Ectodermal cell (in vitro differentiated cells): ENCODE data around the gene NEGR1.

Source experiments
- H3K27ac ChIP-seq: 2 replicates; pipeline ENCODE4 v1.7.0; 2013; ENCODE audit warnings: mild to moderate bottlenecking, low read depth, low read length; ENCODE audit not compliant: insufficient read depth, poor library complexity, severe bottlenecking
- H3K27me3 ChIP-seq: 2 replicates; pipeline ENCODE4 v1.7.0; 2013; ENCODE audit warnings: mild to moderate bottlenecking, low read length; ENCODE audit not compliant: insufficient read depth, control insufficient read depth, poor library complexity, severe bottlenecking
- H3K36me3 ChIP-seq: one replicate; pipeline ENCODE4 v1.7.0; 2013; ENCODE audit warnings: low read length; ENCODE audit not compliant: control insufficient read depth, insufficient read depth
- H3K4me1 ChIP-seq: one replicate; pipeline ENCODE4 v1.7.0; 2013; ENCODE audit warnings: low read length; ENCODE audit not compliant: control insufficient read depth, insufficient read depth
- H3K4me3 ChIP-seq: 2 replicates; pipeline ENCODE4 v1.7.0; 2013; ENCODE audit warnings: low read depth, low read length, control low read depth; ENCODE audit not compliant: insufficient read depth
- H3K9me3 ChIP-seq: 2 replicates; pipeline ENCODE4 v1.7.0; 2013; ENCODE audit warnings: mild to moderate bottlenecking, low read length, moderate library complexity; ENCODE audit not compliant: control insufficient read depth
- WGBS, 2 experiments: methylation state at CpG; one replicate each; pipeline ENCODE4 v1.1.7; 2013; ENCODE audit warnings: missing lambda C conversion rate in 2 of 2; 5-methylcytosine and 5-hydroxymethylcytosine counted together

Gene NEGR1

GRCh38 chr1:72197786-72198185, 84.6 kb downstream of the NEGR1 start:
- no peaks in the 10 kb centered on the region for H3K36me3 ChIP-seq
- H3K4me3 ChIP-seq: no peak overlapping the region
- no peaks in the 10 kb centered on the region for H3K4me1 ChIP-seq
- no peak overlapping the region for H3K27ac ChIP-seq
- WGBS, 2 experiments: 80 to 87% methylated on average over 3 of the region's 3 CpGs
- H3K9me3 ChIP-seq: no peaks in the 10 kb centered on the region
- H3K27me3 ChIP-seq: no peaks in the 10 kb centered on the region

GRCh38 chr1:72186733-72187307, 95.5 kb downstream of the NEGR1 start:
- Histone ChIP-seq H3K36me3 (no peaks in the 10 kb centered on the region), H3K9me3 (no peaks in the 10 kb centered on the region), H3K27me3 (no peaks in the 10 kb centered on the region), H3K4me3 (no peak overlapping the region), H3K4me1 (no peaks in the 10 kb centered on the region), H3K27ac (no peak overlapping the region)
- no CpG with 5 or more reads among the region's 1 CpG for WGBS, 2 experiments

- H3K4me3 ChIP-seq: no peak overlapping the region
- 94 to 96% methylated on average over 3 of the region's 3 CpGs for WGBS, 2 experiments
- no peaks in the 10 kb centered on the region for H3K27me3 ChIP-seq
- H3K27ac ChIP-seq: no peak overlapping the region
- H3K36me3 ChIP-seq: no peaks in the 10 kb centered on the region
- no peaks in the 10 kb centered on the region for H3K4me1 ChIP-seq
- no peaks in the 10 kb centered on the region for H3K9me3 ChIP-seq
Observed at GRCh38 chr1:72184099-72184701, 98.1 kb downstream of the NEGR1 start.

DNA sequence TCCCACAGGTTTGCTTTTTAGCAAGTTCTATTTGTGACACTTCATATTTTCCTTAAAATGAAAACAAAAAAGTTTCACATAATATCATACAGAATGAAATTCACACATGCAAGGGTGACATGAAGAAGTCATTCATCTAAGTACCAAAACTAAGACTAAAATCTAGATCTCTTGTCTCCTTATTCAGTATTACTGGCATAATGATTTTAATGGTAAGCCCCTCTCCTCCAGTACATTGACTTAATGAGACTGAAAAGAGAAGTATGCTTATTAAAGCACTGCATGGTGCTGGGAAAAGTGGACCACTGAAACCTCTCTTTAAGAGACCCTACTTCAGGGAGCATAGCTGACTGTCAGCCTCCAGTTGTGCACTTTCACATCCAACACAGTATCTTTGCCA, 99.5 kb downstream of the NEGR1 start:
- H3K9me3 ChIP-seq: no peaks in the 10 kb centered on the region
- no peaks in the 10 kb centered on the region for H3K36me3 ChIP-seq
- no peak overlapping the region for H3K4me3 ChIP-seq
- no peaks in the 10 kb centered on the region for H3K4me1 ChIP-seq
- H3K27ac ChIP-seq: no peak overlapping the region
- H3K27me3 ChIP-seq: no peaks in the 10 kb centered on the region

DNA sequence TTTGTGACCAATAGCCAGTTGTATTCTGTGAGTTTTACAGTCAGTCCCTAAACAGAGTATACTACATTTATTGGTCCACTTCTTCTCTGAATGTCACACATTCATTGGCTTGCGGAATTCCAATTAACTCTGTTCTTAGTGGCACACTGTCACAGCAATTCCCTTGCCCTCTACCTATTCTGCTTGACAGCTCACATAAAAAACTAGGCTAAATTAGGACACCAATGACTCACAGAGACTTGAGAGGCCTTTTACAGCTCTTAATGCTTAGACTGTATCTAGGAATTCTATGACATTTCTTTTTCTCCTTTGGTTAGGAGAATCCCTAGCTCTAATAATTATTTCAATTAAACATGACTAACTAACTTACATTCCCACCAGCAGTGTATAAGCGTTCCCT, 104.1 kb downstream of the NEGR1 start:
- no peaks in the 10 kb centered on the region for H3K27me3 ChIP-seq
- WGBS, 2 experiments: 87 to 93% methylated on average over 1 of the region's 2 CpGs

DNA sequence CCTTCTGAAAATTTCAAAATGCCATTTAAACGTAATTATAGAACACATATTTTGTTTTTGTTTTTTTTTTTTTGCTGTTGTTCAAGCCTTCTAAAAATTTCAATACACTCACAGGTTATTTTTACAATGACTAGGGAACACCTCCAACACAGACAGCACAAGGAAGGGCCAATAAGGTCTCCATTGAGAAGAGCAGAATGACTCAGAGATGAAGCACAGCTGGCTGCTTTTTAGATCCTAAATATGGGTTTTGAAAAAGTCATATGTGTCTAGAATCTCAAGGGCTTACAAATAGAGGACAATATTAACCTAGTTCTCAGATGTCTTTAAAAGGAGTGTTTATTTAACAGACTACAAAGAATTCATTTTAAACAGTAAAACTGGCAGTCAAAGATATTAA, 104.6 kb downstream of the NEGR1 start:
- Histone ChIP-seq H3K27ac (no peak overlapping the region), H3K9me3 (no peaks in the 10 kb centered on the region), H3K36me3 (no peaks in the 10 kb centered on the region), H3K4me3 (no peak overlapping the region), H3K27me3 (no peaks in the 10 kb centered on the region), H3K4me1 (no peaks in the 10 kb centered on the region)
- no CpG with 5 or more reads among the region's 1 CpG for WGBS, 2 experiments

More for the DNA sequence above, 104.1 kb downstream of the NEGR1 start:
- Histone ChIP-seq H3K4me1 (no peaks in the 10 kb centered on the region), H3K9me3 (no peaks in the 10 kb centered on the region), H3K36me3 (no peaks in the 10 kb centered on the region), H3K4me3 (no peak overlapping the region), H3K27ac (no peak overlapping the region)

GRCh38 chr1:72170246-72170645, 112.1 kb downstream of the NEGR1 start:
- no peaks in the 10 kb centered on the region for H3K4me1 ChIP-seq
- no peak overlapping the region for H3K27ac ChIP-seq
- no peaks in the 10 kb centered on the region for H3K27me3 ChIP-seq
- H3K36me3 ChIP-seq: no peaks in the 10 kb centered on the region
- H3K4me3 ChIP-seq: no peak overlapping the region
- no peaks in the 10 kb centered on the region for H3K9me3 ChIP-seq

- no peak overlapping the region for H3K27ac ChIP-seq
- 86 to 94% methylated on average over 1 of the region's 2 CpGs for WGBS, 2 experiments
- no peaks in the 10 kb centered on the region for H3K36me3 ChIP-seq
- H3K4me1 ChIP-seq: no peaks in the 10 kb centered on the region
- no peaks in the 10 kb centered on the region for H3K9me3 ChIP-seq
- no peak overlapping the region for H3K4me3 ChIP-seq
- H3K27me3 ChIP-seq: no peaks in the 10 kb centered on the region
Observed at GRCh38 chr1:72166426-72166825, 115.9 kb downstream of the NEGR1 start.

DNA sequence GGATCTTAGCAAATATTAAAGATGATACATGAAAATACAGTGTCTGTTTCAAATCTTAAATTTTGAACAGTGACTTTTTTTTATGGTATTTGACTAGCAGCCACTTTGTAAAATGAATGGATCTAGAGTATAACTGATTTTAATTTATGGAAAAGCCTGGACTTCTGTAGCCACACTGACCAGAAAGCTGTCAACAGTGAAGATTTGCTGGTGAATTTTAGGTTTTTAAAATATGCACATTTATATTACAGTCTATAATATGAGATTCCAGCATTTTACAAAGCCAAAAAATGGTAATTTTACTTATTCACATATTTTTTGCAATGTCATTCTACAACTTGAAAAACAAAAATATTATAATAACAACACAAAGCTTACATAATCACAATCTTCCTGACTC, 131.8 kb downstream of the NEGR1 start:
- Histone ChIP-seq H3K4me3 (no peak overlapping the region), H3K4me1 (no peaks in the 10 kb centered on the region), H3K9me3 (no peaks in the 10 kb centered on the region), H3K36me3 (no peaks in the 10 kb centered on the region), H3K27me3 (no peaks in the 10 kb centered on the region), H3K27ac (no peak overlapping the region)

- no peaks in the 10 kb centered on the region for H3K9me3 ChIP-seq
- H3K27me3 ChIP-seq: no peaks in the 10 kb centered on the region
- H3K4me3 ChIP-seq: no peak overlapping the region
- H3K36me3 ChIP-seq: no peaks in the 10 kb centered on the region
- 88 to 100% methylated on average over 1 to 4 of the region's 4 CpGs for WGBS, 2 experiments
- H3K4me1 ChIP-seq: no peaks in the 10 kb centered on the region
- H3K27ac ChIP-seq: no peak overlapping the region
Observed at GRCh38 chr1:72141875-72142274, 140.5 kb downstream of the NEGR1 start.

- Histone ChIP-seq H3K4me3 (no peak overlapping the region), H3K36me3 (no peaks in the 10 kb centered on the region), H3K4me1 (no peaks in the 10 kb centered on the region), H3K27me3 (no peaks in the 10 kb centered on the region), H3K27ac (no peak overlapping the region), H3K9me3 (no peaks in the 10 kb centered on the region)
- WGBS, 2 experiments: 83 to 84% methylated on average over 1 to 2 of the region's 2 CpGs
Observed at GRCh38 chr1:72140222-72140621, 142.1 kb downstream of the NEGR1 start.
